ENCODE results near the gene SEC14L1.

DNA sequence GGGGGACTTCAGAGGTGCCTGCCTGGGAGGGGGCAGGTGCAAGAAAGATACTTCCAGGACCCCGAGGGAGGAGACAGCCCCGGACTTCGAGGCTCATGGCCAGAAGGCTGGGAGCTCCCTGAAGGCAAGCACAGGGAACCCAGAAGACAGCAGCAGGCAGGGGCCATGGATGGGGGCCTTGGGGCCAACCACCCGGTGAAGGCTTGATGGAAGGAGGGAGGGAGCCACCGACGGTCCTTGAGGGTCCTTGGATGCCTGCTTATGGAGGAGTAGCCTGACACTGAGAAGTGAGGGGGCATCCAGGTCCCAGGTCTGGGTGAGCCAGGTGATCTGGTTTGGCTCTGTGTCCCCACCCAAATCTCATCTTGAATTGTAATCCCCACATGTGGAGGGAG lies 89.7 kb downstream of the SEC14L1 start:
- TF ChIP-seq, protein P1, sequence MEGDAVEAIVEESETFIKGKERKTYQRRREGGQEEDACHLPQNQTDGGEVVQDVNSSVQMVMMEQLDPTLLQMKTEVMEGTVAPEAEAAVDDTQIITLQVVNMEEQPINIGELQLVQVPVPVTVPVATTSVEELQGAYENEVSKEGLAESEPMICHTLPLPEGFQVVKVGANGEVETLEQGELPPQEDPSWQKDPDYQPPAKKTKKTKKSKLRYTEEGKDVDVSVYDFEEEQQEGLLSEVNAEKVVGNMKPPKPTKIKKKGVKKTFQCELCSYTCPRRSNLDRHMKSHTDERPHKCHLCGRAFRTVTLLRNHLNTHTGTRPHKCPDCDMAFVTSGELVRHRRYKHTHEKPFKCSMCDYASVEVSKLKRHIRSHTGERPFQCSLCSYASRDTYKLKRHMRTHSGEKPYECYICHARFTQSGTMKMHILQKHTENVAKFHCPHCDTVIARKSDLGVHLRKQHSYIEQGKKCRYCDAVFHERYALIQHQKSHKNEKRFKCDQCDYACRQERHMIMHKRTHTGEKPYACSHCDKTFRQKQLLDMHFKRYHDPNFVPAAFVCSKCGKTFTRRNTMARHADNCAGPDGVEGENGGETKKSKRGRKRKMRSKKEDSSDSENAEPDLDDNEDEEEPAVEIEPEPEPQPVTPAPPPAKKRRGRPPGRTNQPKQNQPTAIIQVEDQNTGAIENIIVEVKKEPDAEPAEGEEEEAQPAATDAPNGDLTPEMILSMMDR (IDR thresholded peaks at IDR 0.05) = no peak
- TF ChIP-seq POLR2A (IDR thresholded peaks at IDR 0.05) (no peak), EP300 (IDR thresholded peaks at IDR 0.05) (no peak)
